ENCODE measurements around the gene TRIP10. TPM values are rescaled to one million over a fixed set of nuclear protein-coding genes. Genes with fewer than 3 reads are reported as not detected.
"Not testable (repeated sequence)": the region's sequence is repeated elsewhere in the genome, so short reads cannot be mapped to it uniquely, and the experiment has no call there.

TRIP10 gene
- total and polyA plus RNA-seq, 9 donors: 35.5 to 63.8 (median 55.5) TPM

DNA sequence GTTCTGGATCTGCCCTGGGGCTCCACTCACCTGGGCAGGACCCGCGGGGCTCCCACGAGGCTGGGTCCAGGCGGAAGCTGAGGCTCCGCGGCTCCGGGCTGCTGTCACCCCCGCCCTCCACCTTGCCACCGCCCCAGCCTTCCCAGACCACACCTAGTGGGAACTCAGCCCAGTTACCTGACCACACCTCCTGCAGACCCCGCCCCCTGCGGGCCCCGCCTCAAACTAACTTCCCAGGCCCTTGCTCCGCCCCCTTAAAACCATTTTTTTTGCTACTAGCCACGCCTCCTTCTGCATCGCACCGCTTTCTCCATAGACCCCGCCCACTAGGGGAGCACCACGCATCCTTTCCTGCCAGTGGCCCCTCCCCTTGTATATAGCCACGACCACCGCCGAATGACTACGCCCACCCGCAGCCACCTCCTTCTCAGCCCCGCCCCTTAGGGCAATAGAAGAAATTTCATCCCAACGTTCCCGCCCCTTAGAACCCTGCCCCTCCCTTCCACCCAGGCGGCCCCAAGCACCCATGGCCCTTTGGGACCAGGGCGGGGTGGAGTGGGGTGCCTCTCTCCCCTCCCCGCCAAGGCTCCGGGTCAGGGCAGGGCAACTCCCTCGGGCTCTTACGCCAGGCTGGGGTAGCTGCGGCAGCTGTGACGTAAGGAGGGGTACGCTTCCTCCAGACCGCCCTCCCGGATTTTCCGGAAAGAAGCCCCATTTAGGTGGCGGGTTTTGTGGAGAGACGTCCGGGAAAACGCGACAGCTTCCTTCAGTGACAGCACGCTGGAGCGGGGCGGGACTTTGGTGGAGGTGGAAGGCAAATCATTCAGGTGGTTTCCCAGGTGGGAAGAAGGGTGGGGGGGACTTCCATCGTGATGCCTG, 28.1 kb downstream of the TRIP10 start, which contains the start of gene SH2D3A:
Gene SH2D3A, minus strand, starts transcription at position 79 of the 879 bp plus-strand sequence. CDS start 3,687 bp downstream, outside the sequence.
- Histone ChIP-seq H3K4me1 (ENCODE audit: control insufficient read depth, insufficient read depth, low read length) (peaks cover 10% of the 10 kb centered on the region), H3K27ac (ENCODE audit: low read length) (no peak within 1 kb of the TSS), H3K27me3 (ENCODE audit: control insufficient read depth, insufficient read depth, low read length) (peaks cover 29% of the 10 kb centered on the region), H3K4me3 (ENCODE audit: low read length) (no peak within 1 kb of the TSS), H3K36me3 (ENCODE audit: control insufficient read depth, insufficient read depth, low read length) (no peaks in the 10 kb centered on the region), H3K9me3 (replicated peaks; ENCODE audit: control insufficient read depth, low read depth, low read length) (no peaks in the 10 kb centered on the region)
- no peak for DNase-seq
- 3% methylated on average over 39 of the region's 47 CpGs for WGBS (ENCODE audit: insufficient coverage)

DNA sequence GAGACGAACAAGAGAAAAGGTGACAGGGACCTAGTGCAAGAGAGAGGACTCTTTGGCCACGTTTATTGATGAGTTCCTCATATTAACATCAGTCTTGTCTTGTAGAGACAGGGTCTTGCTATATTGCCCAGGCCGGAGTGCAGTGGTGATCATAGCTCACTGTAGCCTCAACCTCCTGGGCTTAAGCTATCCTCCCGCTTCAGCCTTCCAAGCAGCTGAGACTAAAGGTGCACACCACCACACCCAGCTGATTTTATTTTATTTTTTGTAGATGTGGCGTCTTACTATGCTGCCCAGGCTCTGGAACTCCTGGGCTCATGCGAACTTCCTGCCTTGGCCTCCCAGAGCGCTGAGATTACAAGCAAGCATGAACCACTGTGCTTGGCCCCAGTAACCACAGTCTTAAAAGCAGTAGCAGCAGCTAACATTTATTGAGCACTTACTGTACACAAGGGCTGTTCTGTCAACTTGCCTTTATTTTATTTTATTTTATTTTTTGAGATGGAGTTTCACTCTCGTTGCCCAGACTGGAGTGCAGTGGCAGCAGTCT, 28.8 kb downstream of the TRIP10 start:
- Histone ChIP-seq H3K4me1 (ENCODE audit: control insufficient read depth, insufficient read depth, low read length) (peaks cover 10% of the 10 kb centered on the region), H3K9me3 (replicated peaks; ENCODE audit: control insufficient read depth, low read depth, low read length) (no peaks in the 10 kb centered on the region), H3K4me3 (ENCODE audit: low read length) (no peak overlapping the region), H3K27ac (ENCODE audit: low read length) (no peak overlapping the region), H3K27me3 (ENCODE audit: control insufficient read depth, insufficient read depth, low read length) (peaks cover 29% of the 10 kb centered on the region), H3K36me3 (ENCODE audit: control insufficient read depth, insufficient read depth, low read length) (no peaks in the 10 kb centered on the region)
- 75% methylated on average over 3 of the region's 8 CpGs for WGBS (ENCODE audit: insufficient coverage)
- no peak for DNase-seq

DNA sequence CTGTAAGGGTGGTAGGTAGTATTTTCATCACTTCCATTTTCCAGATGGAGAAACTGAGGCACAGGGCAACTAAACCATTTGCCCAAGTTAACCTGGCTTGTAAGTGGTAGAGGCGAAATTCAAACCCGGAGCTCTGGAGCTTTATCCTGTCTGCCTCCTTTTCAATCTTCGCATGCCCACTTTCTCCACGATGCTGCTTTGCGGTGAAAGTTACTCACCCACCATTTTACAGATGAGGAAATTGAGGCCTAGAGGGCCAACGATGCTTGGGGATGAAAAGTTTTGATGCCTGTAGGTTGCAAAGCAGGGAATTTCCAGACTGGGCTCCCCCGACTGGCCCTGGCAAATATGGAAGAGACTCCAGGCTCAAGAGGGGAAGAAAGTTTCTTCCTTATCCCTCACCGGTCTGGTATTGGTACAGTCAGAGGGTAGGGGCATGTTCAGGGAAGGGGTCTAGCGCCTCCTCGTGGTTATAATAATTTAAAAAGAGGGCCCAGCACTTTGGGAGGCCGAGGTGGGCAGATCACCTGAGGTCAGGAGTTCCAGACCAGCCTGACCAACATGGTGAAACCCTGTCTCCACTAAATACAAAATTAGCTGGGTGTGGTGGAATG, 29.6 kb downstream of the TRIP10 start:
- Histone ChIP-seq H3K27ac (ENCODE audit: low read length) (no peak overlapping the region), H3K4me1 (ENCODE audit: control insufficient read depth, insufficient read depth, low read length) (peaks cover 10% of the 10 kb centered on the region), H3K9me3 (replicated peaks; ENCODE audit: control insufficient read depth, low read depth, low read length) (no peaks in the 10 kb centered on the region), H3K4me3 (ENCODE audit: low read length) (no peak overlapping the region), H3K36me3 (ENCODE audit: control insufficient read depth, insufficient read depth, low read length) (no peaks in the 10 kb centered on the region), H3K27me3 (ENCODE audit: control insufficient read depth, insufficient read depth, low read length) (peaks cover 29% of the 10 kb centered on the region)
- no peak for DNase-seq
- WGBS (ENCODE audit: insufficient coverage): no CpG with 5 or more reads among the region's 11 CpGs

DNA sequence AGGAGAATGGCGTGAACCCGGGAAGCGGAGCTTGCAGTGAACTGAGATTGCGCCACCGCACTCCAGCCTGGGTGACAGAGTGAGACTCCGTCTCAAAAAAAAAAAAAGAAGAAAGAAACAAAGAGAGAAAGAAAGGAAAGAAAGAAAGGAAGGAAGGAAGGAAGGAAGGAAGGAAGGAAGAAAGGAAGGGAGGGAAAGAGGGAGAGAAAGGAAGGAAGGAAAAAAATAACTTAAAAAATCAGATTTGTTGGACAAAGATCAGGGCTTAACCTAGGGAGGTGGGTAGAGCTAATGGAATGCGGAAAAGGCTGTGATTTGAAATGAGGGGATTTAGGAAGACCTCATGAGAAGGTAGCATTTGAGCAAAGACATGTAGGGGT, 32.2 kb downstream of the TRIP10 start:
- H3K27ac ChIP-seq (ENCODE audit: low read length); H3K4me3 ChIP-seq (ENCODE audit: low read length); H3K9me3 ChIP-seq (replicated peaks; ENCODE audit: control insufficient read depth, low read depth, low read length); H3K36me3 ChIP-seq (ENCODE audit: control insufficient read depth, insufficient read depth, low read length); DNase-seq; H3K4me1 ChIP-seq (ENCODE audit: control insufficient read depth, insufficient read depth, low read length): not testable (repeated sequence)
- H3K27me3 ChIP-seq (ENCODE audit: control insufficient read depth, insufficient read depth, low read length): peaks cover 17% of the 10 kb centered on the region
- WGBS (ENCODE audit: insufficient coverage): 78% methylated on average over 7 of the region's 7 CpGs

DNA sequence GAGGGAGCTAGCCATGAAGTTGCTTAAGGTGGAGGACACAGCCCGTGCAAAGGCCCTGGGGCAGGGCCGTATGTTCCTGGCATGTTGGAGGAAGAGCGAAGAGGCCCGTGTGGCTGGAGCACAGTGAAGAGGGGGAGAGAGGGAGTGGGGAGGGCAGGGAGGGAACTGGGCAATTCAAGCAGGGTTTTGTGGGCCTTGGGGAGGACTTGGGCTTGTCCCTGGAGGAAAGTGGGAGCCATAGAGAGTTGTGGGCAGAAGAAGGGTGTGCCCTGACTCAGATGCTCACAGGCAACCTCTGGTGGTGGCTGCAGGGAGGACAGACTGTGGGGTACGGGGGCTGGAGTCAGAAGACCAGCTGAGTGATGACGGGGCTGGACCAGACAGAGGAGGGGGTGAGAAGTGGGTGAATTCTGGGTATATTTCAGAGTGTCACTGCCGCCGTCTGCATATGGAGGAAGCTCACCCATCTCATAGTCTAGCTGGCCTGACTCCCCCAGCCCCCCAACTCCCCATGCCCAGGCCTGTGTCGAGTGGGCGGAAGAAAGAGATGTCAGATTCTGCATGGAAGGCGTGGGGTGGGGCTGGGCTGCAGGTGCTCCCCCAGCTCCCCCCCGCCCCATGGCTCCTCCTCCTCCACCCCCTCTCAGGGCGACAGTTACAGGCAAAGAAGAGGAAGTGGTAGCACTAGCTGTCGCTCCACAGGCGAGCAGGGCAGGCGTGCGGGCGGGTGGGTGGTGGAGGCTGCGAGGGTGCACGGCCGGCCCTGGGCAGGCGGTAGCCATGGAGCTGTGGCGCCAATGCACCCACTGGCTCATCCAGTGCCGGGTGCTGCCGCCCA, 32.8 kb downstream of the TRIP10 start, which contains the start of gene VAV1:
Gene VAV1, plus strand, starts transcription at position 681 of the 838 bp plus-strand sequence. Its CDS starts 100 bp downstream, at position 781.
- H3K27ac ChIP-seq (ENCODE audit: low read length): no peak within 1 kb of the TSS
- H3K4me3 ChIP-seq (ENCODE audit: low read length): peak within 1 kb of the TSS; percentile 39
- H3K27me3 ChIP-seq (ENCODE audit: control insufficient read depth, insufficient read depth, low read length): peaks cover 11% of the 10 kb centered on the region
- no peaks in the 10 kb centered on the region for H3K9me3 ChIP-seq (replicated peaks; ENCODE audit: control insufficient read depth, low read depth, low read length)
- DNase-seq: no peak
- H3K4me1 ChIP-seq (ENCODE audit: control insufficient read depth, insufficient read depth, low read length): peaks cover 3% of the 10 kb centered on the region
- WGBS (ENCODE audit: insufficient coverage): 45% methylated on average over 18 of the region's 25 CpGs
- H3K36me3 ChIP-seq (ENCODE audit: control insufficient read depth, insufficient read depth, low read length): no peaks in the 10 kb centered on the region

DNA sequence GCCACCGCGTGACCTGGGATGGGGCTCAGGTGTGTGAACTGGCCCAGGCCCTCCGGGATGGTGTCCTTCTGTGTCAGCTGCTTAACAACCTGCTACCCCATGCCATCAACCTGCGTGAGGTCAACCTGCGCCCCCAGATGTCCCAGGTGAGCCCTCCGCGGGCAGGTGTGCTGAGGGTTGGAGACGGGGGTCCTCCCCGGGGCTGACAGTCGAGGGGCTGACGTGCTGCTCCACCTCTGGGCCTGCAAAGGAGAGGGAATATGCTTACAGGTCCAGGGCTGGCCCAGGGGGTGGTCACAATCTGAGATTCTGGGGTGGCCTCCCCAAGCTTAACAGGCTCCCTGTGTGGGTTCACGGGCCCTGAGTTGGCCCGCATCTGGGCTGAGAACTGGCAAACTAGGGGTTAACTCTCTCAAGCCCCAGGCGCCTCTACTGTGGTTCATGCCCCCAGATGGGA, 33.4 kb downstream of the TRIP10 start:
- H3K27ac ChIP-seq (ENCODE audit: low read length): no peak overlapping the region
- 59% methylated on average over 11 of the region's 14 CpGs for WGBS (ENCODE audit: insufficient coverage)

DNA sequence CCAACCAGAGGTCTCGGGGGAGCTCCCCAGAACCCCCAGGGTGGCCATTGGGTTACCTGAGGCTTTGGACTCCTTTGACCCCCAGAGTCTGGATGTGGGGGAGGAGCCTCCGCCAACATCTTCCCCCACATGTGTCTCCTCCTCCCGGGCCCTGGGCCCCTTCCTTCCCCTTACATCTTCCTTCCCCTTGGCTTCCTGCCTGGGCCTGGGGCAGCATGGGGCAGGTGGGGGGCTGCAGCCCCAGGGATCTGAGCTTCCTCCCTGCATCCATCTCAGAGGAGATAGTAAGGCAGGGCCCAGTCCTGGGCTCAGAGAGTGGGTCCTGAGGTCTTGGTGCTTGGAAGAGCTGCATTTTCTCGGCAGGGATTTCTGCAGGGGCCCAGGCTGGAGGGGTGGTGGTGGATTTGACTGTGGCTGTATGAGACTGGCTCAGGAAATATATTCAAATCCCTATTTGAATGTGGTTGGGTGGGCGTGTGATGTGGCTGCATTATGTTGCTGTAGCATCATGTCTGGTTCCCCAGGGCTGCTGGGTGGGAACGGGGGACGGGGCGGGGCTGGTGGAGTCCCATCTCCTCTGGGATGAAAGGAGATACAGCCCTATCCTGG, 33.9 kb downstream of the TRIP10 start:
- DNase-seq: peak; percentile 56
- no peaks in the 10 kb centered on the region for H3K36me3 ChIP-seq (ENCODE audit: control insufficient read depth, insufficient read depth, low read length)
- H3K27ac ChIP-seq (ENCODE audit: low read length): no peak overlapping the region
- WGBS (ENCODE audit: insufficient coverage): 54% methylated on average over 5 of the region's 8 CpGs
- no peaks in the 10 kb centered on the region for H3K4me1 ChIP-seq (ENCODE audit: control insufficient read depth, insufficient read depth, low read length)
- no peaks in the 10 kb centered on the region for H3K27me3 ChIP-seq (ENCODE audit: control insufficient read depth, insufficient read depth, low read length)
- no peaks in the 10 kb centered on the region for H3K9me3 ChIP-seq (replicated peaks; ENCODE audit: control insufficient read depth, low read depth, low read length)
- peak overlapping the region; percentile 39 for H3K4me3 ChIP-seq (ENCODE audit: low read length)

More for the DNA sequence above, 33.4 kb downstream of the TRIP10 start:
- Histone ChIP-seq H3K9me3 (replicated peaks; ENCODE audit: control insufficient read depth, low read depth, low read length) (no peaks in the 10 kb centered on the region), H3K36me3 (ENCODE audit: control insufficient read depth, insufficient read depth, low read length) (no peaks in the 10 kb centered on the region), H3K4me3 (ENCODE audit: low read length) (peak overlapping the region; percentile 39), H3K4me1 (ENCODE audit: control insufficient read depth, insufficient read depth, low read length) (no peaks in the 10 kb centered on the region), H3K27me3 (ENCODE audit: control insufficient read depth, insufficient read depth, low read length) (peaks cover 4% of the 10 kb centered on the region)
- no peak for DNase-seq

DNA sequence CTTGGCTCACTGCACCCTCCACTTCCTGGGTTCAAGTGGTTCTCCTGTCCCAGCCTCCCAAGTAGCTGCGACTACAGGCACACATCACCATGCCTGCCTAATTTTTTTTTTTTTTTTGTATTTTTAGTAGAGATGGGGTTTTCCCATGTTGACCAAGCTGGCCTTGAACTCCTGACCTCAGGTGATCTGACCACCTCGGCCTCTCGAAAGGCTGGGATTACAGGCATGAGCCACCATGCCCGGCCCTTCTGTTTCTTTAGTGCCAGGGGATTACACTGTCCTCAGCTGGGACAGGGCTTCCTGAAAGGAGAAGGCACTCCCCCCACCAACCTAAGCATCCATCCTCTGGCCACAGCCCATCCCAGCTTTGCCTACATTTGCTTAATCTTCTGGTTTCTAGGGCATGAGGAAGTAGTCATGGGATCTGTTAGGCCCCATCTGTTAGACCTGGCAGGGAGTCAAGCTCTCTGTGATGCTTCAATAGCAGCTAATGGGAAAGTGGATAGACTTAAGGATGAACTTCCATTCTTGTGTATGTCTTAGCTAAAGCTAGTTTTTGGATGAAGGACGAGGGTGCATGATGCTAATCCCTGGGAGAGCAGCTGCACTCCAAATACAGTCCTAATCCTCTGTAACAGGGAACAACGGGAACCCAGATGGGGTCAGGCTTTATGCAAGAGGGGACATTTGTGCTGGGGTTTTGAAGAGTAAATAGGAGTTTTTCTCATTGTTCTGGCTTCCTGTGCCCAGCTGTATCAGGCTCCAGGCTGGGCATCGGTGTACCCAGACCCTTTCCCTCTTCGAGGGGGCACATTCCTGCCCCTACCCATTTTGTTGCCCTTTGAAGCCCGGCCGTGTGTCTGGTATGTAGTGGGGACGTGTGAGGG, 35.6 kb downstream of the TRIP10 start:
- WGBS (ENCODE audit: insufficient coverage): 75% methylated on average over 6 of the region's 11 CpGs
- Histone ChIP-seq H3K4me3 (ENCODE audit: low read length) (no peak overlapping the region), H3K9me3 (replicated peaks; ENCODE audit: control insufficient read depth, low read depth, low read length) (no peaks in the 10 kb centered on the region), H3K36me3 (ENCODE audit: control insufficient read depth, insufficient read depth, low read length) (no peaks in the 10 kb centered on the region), H3K27ac (ENCODE audit: low read length) (no peak overlapping the region), H3K27me3 (ENCODE audit: control insufficient read depth, insufficient read depth, low read length) (no peaks in the 10 kb centered on the region), H3K4me1 (ENCODE audit: control insufficient read depth, insufficient read depth, low read length) (no peaks in the 10 kb centered on the region)
- peak; percentile 58 for DNase-seq

DNA sequence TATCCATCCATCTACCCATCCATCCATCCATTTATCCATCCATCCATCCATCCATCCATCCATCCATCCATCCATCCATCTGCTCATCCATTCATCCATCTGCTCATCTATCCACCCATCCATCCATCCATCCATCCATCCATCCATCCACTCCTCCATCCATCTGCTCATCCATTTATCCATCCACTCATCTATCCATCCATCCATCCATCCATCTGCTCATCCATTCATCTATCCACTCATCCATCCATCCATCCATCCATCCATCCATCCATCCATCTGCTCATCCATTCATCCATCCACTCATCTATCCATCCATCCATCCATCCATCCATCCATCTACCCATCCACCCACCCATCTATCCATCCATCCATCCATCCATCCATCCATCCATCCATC, 36.6 kb downstream of the TRIP10 start:
- DNase-seq; H3K4me1 ChIP-seq (ENCODE audit: control insufficient read depth, insufficient read depth, low read length); H3K4me3 ChIP-seq (ENCODE audit: low read length); H3K9me3 ChIP-seq (replicated peaks; ENCODE audit: control insufficient read depth, low read depth, low read length); H3K27ac ChIP-seq (ENCODE audit: low read length); H3K36me3 ChIP-seq (ENCODE audit: control insufficient read depth, insufficient read depth, low read length); H3K27me3 ChIP-seq (ENCODE audit: control insufficient read depth, insufficient read depth, low read length): not testable (repeated sequence)

All from muscle of leg (tissue), 11 donors.